HepG2 (cell line): Measurements from ENCODE around the gene APOC1. TPM values are rescaled to one million over a fixed set of nuclear protein-coding genes. Genes with fewer than 3 reads are reported as not detected.

ENCODE experiments used
- CBX1 ChIP-seq: IDR thresholded peaks from one replicate; pipeline ENCODE4 v1.6.1; 2016; ENCODE audit warnings: antibody characterized with exemption, low read depth
- CTCF ChIP-seq: sonication (generic); formaldehyde crosslinking; IDR thresholded peaks from 2 replicates; pipeline ENCODE4 v1.5.0; 2020; ENCODE audit warnings: mild to moderate bottlenecking, missing genetic modification reagents, moderate library complexity
- FOSL2 ChIP-seq: sonication (generic); formaldehyde crosslinking; IDR thresholded peaks from 2 replicates; pipeline ENCODE4 v1.4.0; 2020; ENCODE audit warnings: missing genetic modification reagents
- HDAC6 ChIP-seq: fragments of 200-600 bp; sonication (generic); IDR thresholded peaks from 2 replicates; pipeline ENCODE4 v1.7.0; 2017; ENCODE audit warnings: mild to moderate bottlenecking, antibody characterized with exemption, low read length, low read depth
- HMG20A ChIP-seq: IDR thresholded peaks from 2 replicates; pipeline ENCODE4 v1.6.1; 2016; ENCODE audit warnings: borderline replicate concordance
- HMGXB4 ChIP-seq, 2 experiments: sonication (generic) in 1 of 2; formaldehyde crosslinking in 1 of 2; IDR thresholded peaks; 2 replicates each; pipeline versions ENCODE4 v1.4.0 to v1.6.1; 2018 to 2020; ENCODE audit warnings: missing genetic modification reagents in 2 of 2, borderline replicate concordance in 1 of 2, low read depth in 1 of 2, mild to moderate bottlenecking in 1 of 2, missing biosample characterization in 1 of 2
- HNF1B ChIP-seq: sonication (generic); formaldehyde crosslinking; IDR thresholded peaks from 2 replicates; pipeline ENCODE4 v1.5.1; 2020; ENCODE audit warnings: mild to moderate bottlenecking, moderate library complexity, missing genetic modification reagents
- HNF4A ChIP-seq: sonication (generic); formaldehyde crosslinking; IDR thresholded peaks from 2 replicates; pipeline ENCODE4 v1.4.0; 2020; ENCODE audit warnings: missing genetic modification reagents
- HNRNPK ChIP-seq: fragments of 200-400 bp; formaldehyde crosslinking; IDR thresholded peaks from 2 replicates; pipeline ENCODE4 v1.6.1; 2018; ENCODE audit warnings: low read length, low read depth, moderate library complexity, mild to moderate bottlenecking; ENCODE audit not compliant: poor library complexity, severe bottlenecking
- KLF12 ChIP-seq: sonication (generic); formaldehyde crosslinking; IDR thresholded peaks from 2 replicates; pipeline ENCODE4 v1.4.0; 2020; ENCODE audit warnings: missing genetic modification reagents, borderline replicate concordance
- MEIS2 ChIP-seq: sonication (generic); formaldehyde crosslinking; IDR thresholded peaks from 2 replicates; pipeline ENCODE4 v1.9.0; 2021; ENCODE audit warnings: mild to moderate bottlenecking, missing genetic modification reagents
- NR2F1 ChIP-seq, 2 experiments: fragments of 450-650 bp in 1 of 2; formaldehyde crosslinking in 1 of 2; IDR thresholded peaks; 2 replicates each; pipeline versions ENCODE4 v1.5.0 to v1.6.1; 2016 to 2020; ENCODE audit warnings: mild to moderate bottlenecking in 1 of 2, missing compliant biosample characterization in 1 of 2, missing genetic modification reagents in 1 of 2, moderate library complexity in 1 of 2
- RXRB ChIP-seq: IDR thresholded peaks from 2 replicates; pipeline ENCODE4 v1.6.1; 2016; ENCODE audit warnings: borderline replicate concordance, missing genetic modification reagents, missing compliant biosample characterization
- TARDBP ChIP-seq: sonication (generic); formaldehyde crosslinking; IDR thresholded peaks from 2 replicates; pipeline ENCODE4 v1.8.0; 2022; ENCODE audit warnings: mild to moderate bottlenecking, missing genetic modification reagents
- ZBTB10 ChIP-seq: sonication (generic); formaldehyde crosslinking; IDR thresholded peaks from 2 replicates; pipeline ENCODE4 v1.4.0; 2020; ENCODE audit warnings: missing genetic modification reagents, borderline replicate concordance
- ZFP36 ChIP-seq: fragments of 150-350 bp; IDR thresholded peaks from 2 replicates; pipeline ENCODE4 v1.6.1; 2018; ENCODE audit warnings: borderline replicate concordance, low read length, low read depth; ENCODE audit not compliant: partially characterized antibody
- ZFP36L2 ChIP-seq: sonication (generic); formaldehyde crosslinking; IDR thresholded peaks from 2 replicates; pipeline ENCODE4 v1.4.0; 2020; ENCODE audit warnings: missing genetic modification reagents
- ZKSCAN1 ChIP-seq: fragments of 150-350 bp; IDR thresholded peaks from 2 replicates; pipeline ENCODE4 v1.6.1; 2014; ENCODE audit warnings: low read length
- ZNF121 ChIP-seq: sonication (generic); formaldehyde crosslinking; IDR thresholded peaks from 2 replicates; pipeline ENCODE4 v1.5.0; 2020; ENCODE audit warnings: mild to moderate bottlenecking, missing genetic modification reagents
- ZNF256 ChIP-seq: sonication (generic); formaldehyde crosslinking; conservative IDR thresholded peaks from 2 replicates; pipeline ENCODE4 v1.4.0; 2020; ENCODE audit warnings: missing genetic modification reagents
- ZNF33B ChIP-seq: sonication (generic); formaldehyde crosslinking; IDR thresholded peaks from 2 replicates; pipeline ENCODE4 v1.5.1; 2020; ENCODE audit warnings: mild to moderate bottlenecking, missing genetic modification reagents
- ZNF839 ChIP-seq: sonication (generic); formaldehyde crosslinking; IDR thresholded peaks from 2 replicates; pipeline ENCODE4 v1.4.0; 2020; ENCODE audit warnings: missing genetic modification reagents, mild to moderate bottlenecking, borderline replicate concordance
- polyA plus RNA-seq, 8 experiments: library from polyadenylated mRNA; depleted of rRNA in 3 of 8; stranded (reverse) in 7 of 8; unstranded in 1 of 8; fragments of >200 nt; fragmentation: Illumina TruSeq in 4 of 8; extraction: Trizol in 4 of 8; gene quantifications; 2 replicates each; pipeline versions ENCODE4 v1.2.1 to v1.2.3, GENCODE V29; 2011 to 2016; ENCODE audit warnings: low read depth in 4 of 8, missing spikeins in 1 of 8, mixed read lengths in 1 of 8; ENCODE audit not compliant: insufficient read depth in 1 of 8
- total RNA-seq, 5 experiments: library from RNA; depleted of rRNA; stranded (reverse); fragments of >200 nt; fragmentation: Illumina TruSeq; extraction: Trizol; gene quantifications; 2 replicates each; pipeline ENCODE4 v1.2.3, GENCODE V29; 2016; ENCODE audit warnings: low read depth in 1 of 5

The APOC1 gene
- total and polyA plus RNA-seq, 2 of the 13 experiments (the other 11 are each of a cell fraction or from before 2014, with no cell fraction given) = 600 to 1,235 TPM

DNA sequence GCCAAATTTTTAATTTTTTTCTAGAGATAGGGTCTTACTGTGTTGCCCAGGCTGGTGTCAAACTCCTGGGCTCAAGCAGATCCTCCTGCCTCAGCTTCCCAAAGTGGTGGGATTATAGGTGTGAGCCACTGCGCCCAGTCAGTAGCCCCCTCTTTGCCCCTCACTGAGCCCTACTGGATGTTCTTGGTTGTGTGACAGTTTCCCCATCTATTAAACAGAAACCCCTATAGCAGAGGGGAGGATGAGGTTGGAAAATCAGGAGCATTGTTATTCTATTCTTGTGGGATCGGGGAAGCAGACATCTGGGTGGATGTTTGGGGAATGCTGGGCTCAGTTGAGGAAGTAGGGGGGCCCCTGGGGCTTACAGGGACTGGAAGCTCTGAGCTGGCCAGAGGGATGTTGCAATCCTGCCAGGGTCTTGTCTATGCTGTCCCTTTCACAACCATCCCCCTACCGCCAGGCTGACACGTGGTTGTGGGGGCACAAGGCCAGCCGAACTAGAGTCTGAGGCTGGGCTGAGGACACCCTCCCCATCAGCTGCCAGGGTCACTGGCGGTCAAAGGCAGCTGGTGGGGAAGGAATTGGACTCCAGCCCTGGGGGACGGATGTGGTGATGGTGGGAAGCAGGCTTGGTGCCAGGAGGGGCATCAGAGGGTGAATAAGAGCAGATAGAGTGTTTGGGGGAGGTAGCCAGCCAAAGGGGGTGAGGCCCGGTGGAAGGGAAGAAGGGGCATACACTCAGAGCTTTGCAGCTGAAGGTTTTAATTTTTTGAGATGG lies 10.9 kb downstream of the APOC1 start (continued):
- TF ChIP-seq ZBTB10 (CRISPR knock-in tag) (peak; percentile 95), MEIS2 (peak; percentile 92), TARDBP (peak; percentile 99), ZFP36 (no peak), NR2F1 (CRISPR knock-in tag; IDR thresholded peaks at IDR 0.05) (peak; percentile 93 to 99), HNF4A (CRISPR knock-in tag) (peak; percentile 97), HNRNPK (no peak), HMG20A (CRISPR knock-in tag) (peak; percentile 95), ZFP36L2 (CRISPR knock-in tag) (no peak), CBX1 (peak; percentile 57), ZNF256 (CRISPR knock-in tag) (no peak), HDAC6 (no peak), ZNF121 (CRISPR knock-in tag) (peak; percentile 99), KLF12 (CRISPR knock-in tag) (peak; percentile 80), ZNF33B (CRISPR knock-in tag) (0 out of 2 replicates have a peak, but pooled peaks have one; percentile 69), RXRB (CRISPR knock-in tag) (peak; percentile 100), ZKSCAN1 (no peak), ZNF839 (peak; percentile 89; the same call in 1 of the 2 replicates), CTCF (CRISPR knock-in tag) (peak; percentile 43), HMGXB4 (CRISPR knock-in tag; IDR thresholded peaks at IDR 0.05; ENCODE audit: borderline replicate concordance in 1 of 2, low read depth in 1 of 2) (peak; percentile 57 to 93), FOSL2 (CRISPR knock-in tag) (peak; percentile 96), HNF1B (CRISPR knock-in tag) (peak; percentile 93)
